ENCODE data around the gene PPP2R3A. TPM values are rescaled to one million over a fixed set of nuclear protein-coding genes. Genes with fewer than 3 reads are reported as not detected.

The PPP2R3A gene
- total and polyA plus RNA-seq, 2 donors (not counting 3 experiments of a cell fraction or from before 2014, with no cell fraction given): 3.3 to 14.6 TPM

DNA sequence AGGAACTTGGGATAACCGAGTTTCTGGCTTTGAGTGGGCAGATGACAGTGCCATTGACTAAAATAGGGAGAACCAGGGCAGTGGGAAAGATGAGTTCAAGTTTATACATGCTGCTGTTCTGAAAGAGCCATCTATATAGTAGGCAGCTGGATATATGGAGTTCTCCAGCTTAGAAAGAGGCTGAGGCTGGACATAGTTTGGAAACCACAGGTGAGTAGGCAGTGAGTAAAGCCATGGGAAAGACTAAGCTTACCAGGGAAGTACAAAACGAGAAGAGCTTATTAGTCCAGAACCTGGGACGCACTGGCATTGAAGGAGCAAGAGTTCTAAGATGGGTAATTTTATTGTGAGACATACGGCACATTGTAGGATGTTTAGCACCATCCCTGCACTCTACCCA is 176.4 kb downstream of the PPP2R3A start:
- H2AFZ ChIP-seq (ENCODE audit: low read depth, low read length): no peak overlapping the region
- H3K9me3 ChIP-seq (replicated peaks; ENCODE audit: control insufficient read depth, insufficient read depth, low read length): no peaks in the 10 kb centered on the region
- H3K4me3 ChIP-seq (replicated peaks in 1 of 3; ENCODE audit: insufficient read depth in 1 of 3, low read depth in 1 of 3, low read length in 3 of 3): no peak overlapping the region
- POLR2A ChIA-PET: no interaction called here
- H3K36me3 ChIP-seq (ENCODE audit: control insufficient read depth in 2 of 2, extremely low read depth in 1 of 2, insufficient read depth in 2 of 2, low read length in 2 of 2): peaks cover 0 to 2% of the 10 kb centered on the region in 2 experiments
- H4K20me1 ChIP-seq (replicated peaks; ENCODE audit: control insufficient read depth, extremely low read depth, insufficient read depth, low read length): no peaks in the 10 kb centered on the region
- H3K79me2 ChIP-seq (ENCODE audit: control insufficient read depth, insufficient read depth, low read length): peaks cover 2% of the 10 kb centered on the region
- intact Hi-C loops (cut with micrococcal nuclease): loop anchor here (1.0 to 5.0 kb wide), 3 partner anchors 53 to 610 kb away; partner anchors contain the start of genes PCCB and STAG1
- H3K9ac ChIP-seq (replicated peaks; ENCODE audit: extremely low read depth, insufficient read depth, low read length): no peak overlapping the region
- FAIRE-seq: no peak
- no peaks in the 10 kb centered on the region for H3K9me1 ChIP-seq (replicated peaks; ENCODE audit: control insufficient read depth, extremely low read depth, insufficient read depth, low read length)
- no peak overlapping the region for H3K4me2 ChIP-seq (ENCODE audit: insufficient read depth, low read length)
- H3K4me1 ChIP-seq (ENCODE audit: control insufficient read depth, extremely low read depth, insufficient read depth, low read length): peaks cover 18% of the 10 kb centered on the region
- TF ChIP-seq, protein P1, sequence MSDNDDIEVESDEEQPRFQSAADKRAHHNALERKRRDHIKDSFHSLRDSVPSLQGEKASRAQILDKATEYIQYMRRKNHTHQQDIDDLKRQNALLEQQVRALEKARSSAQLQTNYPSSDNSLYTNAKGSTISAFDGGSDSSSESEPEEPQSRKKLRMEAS (IDR thresholded peaks at IDR 0.05; ENCODE audit: insufficient read depth, insufficient read length): no peak
- TF ChIP-seq MYC (IDR thresholded peaks at IDR 0.05; ENCODE audit: low read depth, low read length): no peak
- no peak for TF ChIP-seq POLR2A (IDR thresholded peaks at IDR 0.05; ENCODE audit: low read depth, low read length)
- TF ChIP-seq FOS (IDR thresholded peaks at IDR 0.05; ENCODE audit: borderline replicate concordance, insufficient read depth, low read length): no peak
- TF ChIP-seq JUN (IDR thresholded peaks at IDR 0.05; ENCODE audit: borderline replicate concordance, insufficient read depth, insufficient read length, low read depth): no peak
- no peak for TF ChIP-seq EZH2 (IDR thresholded peaks at IDR 0.05; ENCODE audit: borderline replicate concordance, low read depth, low read length, severe bottlenecking)
- TF ChIP-seq POLR2AphosphoS5 (IDR thresholded peaks at IDR 0.05; ENCODE audit: insufficient read depth, low read depth, low read length): no peak
- TF ChIP-seq, protein P2, sequence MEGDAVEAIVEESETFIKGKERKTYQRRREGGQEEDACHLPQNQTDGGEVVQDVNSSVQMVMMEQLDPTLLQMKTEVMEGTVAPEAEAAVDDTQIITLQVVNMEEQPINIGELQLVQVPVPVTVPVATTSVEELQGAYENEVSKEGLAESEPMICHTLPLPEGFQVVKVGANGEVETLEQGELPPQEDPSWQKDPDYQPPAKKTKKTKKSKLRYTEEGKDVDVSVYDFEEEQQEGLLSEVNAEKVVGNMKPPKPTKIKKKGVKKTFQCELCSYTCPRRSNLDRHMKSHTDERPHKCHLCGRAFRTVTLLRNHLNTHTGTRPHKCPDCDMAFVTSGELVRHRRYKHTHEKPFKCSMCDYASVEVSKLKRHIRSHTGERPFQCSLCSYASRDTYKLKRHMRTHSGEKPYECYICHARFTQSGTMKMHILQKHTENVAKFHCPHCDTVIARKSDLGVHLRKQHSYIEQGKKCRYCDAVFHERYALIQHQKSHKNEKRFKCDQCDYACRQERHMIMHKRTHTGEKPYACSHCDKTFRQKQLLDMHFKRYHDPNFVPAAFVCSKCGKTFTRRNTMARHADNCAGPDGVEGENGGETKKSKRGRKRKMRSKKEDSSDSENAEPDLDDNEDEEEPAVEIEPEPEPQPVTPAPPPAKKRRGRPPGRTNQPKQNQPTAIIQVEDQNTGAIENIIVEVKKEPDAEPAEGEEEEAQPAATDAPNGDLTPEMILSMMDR (IDR thresholded peaks at IDR 0.05; ENCODE audit: extremely low read depth in 1 of 2, insufficient read depth in 1 of 2, low read depth in 1 of 2, low read length in 2 of 2): no peak
- no peak for TF ChIP-seq GATA2 (IDR thresholded peaks at IDR 0.05; ENCODE audit: insufficient read depth, insufficient read length, low read depth, low read length)
- dilution Hi-C loops (cut with MboI; ENCODE audit: extremely low pct_ligation_motif_present, low sequenced_read_pairs): no loop called here
- BruUV-seq (replicated peaks): no TSS peak
- no peaks in the 10 kb centered on the region for H3K27me3 ChIP-seq (ENCODE audit: control insufficient read depth in 2 of 2, insufficient read depth in 2 of 2, low read length in 2 of 2)
- peak overlapping the region; percentile 81 for H3K27ac ChIP-seq (ENCODE audit: insufficient read depth, low read depth, low read length)
- no peak for DNase-seq (ENCODE audit: low read depth, low spot score)
- CTCF ChIA-PET: interaction anchor here (0.8 to 1.2 kb wide), 2 partner anchors 9 to 249 kb away, joined by 3 read pairs; no protein-coding TSS in a partner anchor

Measured in endothelial cell of umbilical vein (primary cell).